Left cardiac atrium (tissue), 2 donors: ENCODE results near the gene RNASE8. TPM values are rescaled to one million over a fixed set of nuclear protein-coding genes. Genes with fewer than 3 reads are reported as not detected.

Source experiments
- microRNA-seq, 2 donors: library from miRNA; unstranded; fragments of <30 nt; microRNA quantifications; one replicate each; pipeline ENCODE4 v1.2.0, GENCODE V29; 2020
- total RNA-seq, 2 donors: library from RNA; stranded (reverse); fragmentation: NEBNext Ultra II Directional; extraction: Animal tissue kit (Norgen Biotek cat#: 25700); gene quantifications; one replicate each; pipeline ENCODE4 v1.2.1, GENCODE V29; 2021
- donor health status: DM: no; HTN: yes; CAD: no; lungs with severe emphysema.
- donor health status: DM: yes; HTN: yes; CAD: no.

RNASE8 gene
- total RNA-seq, 2 donors from 2014 or later = not detected

Small RNAs within 50 kb of the gene (microRNA-seq; reads per million reads assigned to microRNA genes)
- gene MIR6717 = 0 to 0.20 reads per million in 2 donors

Other genes starting within 250 kb of the RNASE8 start
- not detected for gene RNASE3, start 166.4 kb upstream of the RNASE8 start, total RNA-seq
- gene RNASE2, start 102.3 kb upstream of the RNASE8 start, total RNA-seq = 1 to 10 TPM; 1.6 to 3.8 TPM
- 10 to 100 TPM; 33.8 to 39.0 TPM for gene METTL17, start 67.8 kb upstream of the RNASE8 start, total RNA-seq
- not detected for gene SLC39A2, start 58.5 kb upstream of the RNASE8 start, total RNA-seq
- gene NDRG2, start 32.8 kb upstream of the RNASE8 start, total RNA-seq = 100 to 1,000 TPM; 212 to 215 TPM
- 1 to 10 TPM in 1 of 2 donors, under 1 TPM in 1; 0.44 to 1.6 TPM for gene TPPP2, start 27.6 kb upstream of the RNASE8 start, total RNA-seq
- gene RNASE13, start 23.0 kb upstream of the RNASE8 start, total RNA-seq = not detected
- gene RNASE7, start 15.5 kb upstream of the RNASE8 start, total RNA-seq = not detected
- 10 to 100 TPM; 24.9 to 25.5 TPM for gene ARHGEF40, start 12.5 kb downstream of the RNASE8 start, total RNA-seq
- gene ZNF219, start 40.8 kb downstream of the RNASE8 start, total RNA-seq = 10 to 100 TPM; 38.3 to 44.4 TPM
- under 1 TPM; 0.26 to 0.82 TPM for gene TMEM253, start 43.2 kb downstream of the RNASE8 start, total RNA-seq
- gene OR5AU1, start 98.2 kb downstream of the RNASE8 start, total RNA-seq = not detected
- 100 to 1,000 TPM; 254 TPM for gene HNRNPC, start 211.6 kb downstream of the RNASE8 start, total RNA-seq
- under 1 TPM; 0.26 to 0.38 TPM for gene RPGRIP1, start 222.3 kb downstream of the RNASE8 start, total RNA-seq